ENCODE results near the gene ITGAD.

ITGAD gene

GRCh38 chr16:31461201-31461920, 68.2 kb downstream of the ITGAD start:
- no peak for DNase-seq

DNA sequence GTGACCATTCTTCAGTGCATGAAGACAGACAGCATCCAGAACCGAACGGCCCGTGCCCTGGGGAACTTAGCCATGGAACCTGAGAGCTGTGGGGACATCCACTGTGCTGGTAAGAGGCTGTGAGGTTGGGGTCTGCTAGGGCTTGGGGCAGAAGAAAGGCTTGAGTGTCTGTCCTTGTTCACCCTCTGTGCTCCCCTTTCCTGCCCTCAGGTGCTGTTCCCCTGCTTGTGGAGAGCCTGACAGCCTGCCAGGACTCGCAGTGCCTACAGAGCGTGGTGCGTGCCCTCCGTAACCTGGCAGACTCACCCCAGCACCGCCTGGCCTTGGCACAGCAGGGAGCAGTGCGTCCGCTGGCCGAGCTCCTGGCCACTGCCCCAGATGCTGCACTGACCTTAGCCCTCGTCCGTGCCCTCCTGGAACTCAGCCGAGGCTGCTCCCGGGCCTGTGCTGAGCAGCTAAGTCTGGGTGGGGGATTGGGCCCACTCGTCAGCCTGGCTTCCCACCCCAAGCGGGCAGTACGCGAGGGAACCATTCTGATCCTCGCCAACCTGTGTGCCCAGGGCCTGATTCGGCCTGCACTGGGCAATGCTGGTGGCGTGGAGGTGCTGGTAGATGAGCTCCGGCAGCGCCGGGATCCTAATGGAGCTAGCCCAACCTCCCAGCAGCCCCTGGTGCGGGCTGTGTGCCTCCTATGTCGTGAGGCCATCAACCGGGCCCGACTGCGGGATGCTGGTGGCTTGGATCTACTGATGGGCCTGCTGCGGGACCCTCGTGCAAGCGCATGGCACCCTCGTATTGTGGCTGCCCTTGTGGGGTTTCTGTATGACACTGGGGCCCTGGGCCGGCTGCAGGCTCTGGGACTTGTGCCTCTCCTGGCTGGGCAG, 69.0 kb downstream of the ITGAD start:
- no peak for DNase-seq

DNA sequence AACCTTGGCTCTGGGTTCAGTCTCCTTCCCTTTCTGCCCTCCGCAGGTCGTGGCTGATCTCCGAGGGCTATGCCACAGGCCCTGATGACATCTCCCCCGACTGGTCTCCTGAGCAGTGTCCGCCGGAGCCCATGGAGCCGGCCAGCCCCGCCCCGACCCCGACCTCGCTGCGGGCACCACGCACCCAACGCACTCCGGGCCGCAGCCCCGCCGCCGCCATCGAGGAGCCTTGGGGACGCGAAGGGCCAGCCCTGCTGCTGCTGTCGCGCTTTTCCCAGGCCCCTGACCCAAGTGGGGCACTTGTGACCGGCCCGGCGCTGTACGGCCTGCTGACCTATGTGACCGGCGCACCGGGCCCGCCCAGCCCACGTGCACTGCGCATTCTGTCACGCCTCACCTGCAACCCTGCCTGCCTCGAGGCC, 71.2 kb downstream of the ITGAD start:
- DNase-seq: no peak

GRCh38 chr16:31464781-31465260, 71.7 kb downstream of the ITGAD start:
- no peak for DNase-seq

GRCh38 chr16:31465788-31466370, 72.7 kb downstream of the ITGAD start:
- DNase-seq: no peak

DNA sequence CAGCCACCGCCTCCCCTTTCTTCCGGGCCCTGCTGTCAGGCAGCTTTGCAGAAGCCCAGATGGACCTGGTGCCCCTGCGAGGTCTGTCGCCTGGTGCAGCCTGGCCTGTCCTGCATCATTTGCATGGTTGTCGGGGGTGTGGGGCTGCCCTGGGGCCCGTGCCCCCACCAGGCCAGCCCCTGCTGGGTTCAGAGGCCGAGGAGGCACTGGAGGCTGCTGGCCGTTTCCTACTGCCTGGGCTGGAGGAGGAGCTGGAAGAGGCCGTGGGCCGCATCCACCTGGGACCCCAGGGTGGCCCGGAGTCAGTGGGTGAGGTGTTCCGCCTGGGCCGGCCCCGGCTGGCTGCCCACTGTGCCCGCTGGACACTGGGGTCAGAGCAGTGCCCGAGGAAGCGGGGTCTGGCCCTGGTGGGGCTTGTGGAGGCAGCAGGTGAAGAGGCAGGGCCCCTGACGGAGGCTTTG, 73.3 kb downstream of the ITGAD start:
- no peak for DNase-seq

DNA sequence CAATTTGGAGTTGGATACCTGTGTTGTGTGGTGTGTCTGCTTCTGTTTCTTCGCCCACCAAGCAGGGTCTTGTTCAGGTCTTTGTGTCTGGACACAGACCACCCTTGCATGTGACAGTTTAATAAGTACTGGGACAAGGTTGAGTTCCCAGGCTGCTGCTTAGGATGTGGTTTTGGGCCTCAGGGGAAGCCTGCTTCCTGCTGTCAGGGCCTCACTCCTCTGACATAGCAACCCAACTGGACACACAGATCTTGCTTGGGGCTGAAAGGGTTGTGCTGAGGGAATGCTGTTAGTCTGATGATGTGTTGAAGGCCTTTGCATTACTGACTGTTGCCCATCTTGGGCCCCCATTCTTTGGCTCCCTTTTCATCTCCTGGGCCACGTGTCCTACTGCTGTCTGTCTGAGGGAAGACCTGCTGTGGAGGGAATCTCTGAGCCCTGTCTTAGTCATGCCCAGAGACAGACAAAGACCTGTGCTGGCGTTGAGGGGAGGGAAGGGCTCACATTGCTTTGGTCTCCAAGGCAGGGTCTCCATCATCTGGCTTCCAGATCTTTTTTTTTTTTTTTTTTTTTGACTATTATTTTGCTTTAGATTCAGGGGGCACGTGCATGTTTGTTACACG, 74.1 kb downstream of the ITGAD start:
- DNase-seq: peak; percentile 33

- DNase-seq: no peak
These were observed 74.7 kb downstream of the ITGAD start for GRCh38 chr16:31467858-31468257.

GRCh38 chr16:31470615-31471014, 77.5 kb downstream of the ITGAD start:
- DNase-seq: no peak

- DNase-seq: no peak
These were observed 78.2 kb downstream of the ITGAD start for GRCh38 chr16:31471241-31471874.

DNA sequence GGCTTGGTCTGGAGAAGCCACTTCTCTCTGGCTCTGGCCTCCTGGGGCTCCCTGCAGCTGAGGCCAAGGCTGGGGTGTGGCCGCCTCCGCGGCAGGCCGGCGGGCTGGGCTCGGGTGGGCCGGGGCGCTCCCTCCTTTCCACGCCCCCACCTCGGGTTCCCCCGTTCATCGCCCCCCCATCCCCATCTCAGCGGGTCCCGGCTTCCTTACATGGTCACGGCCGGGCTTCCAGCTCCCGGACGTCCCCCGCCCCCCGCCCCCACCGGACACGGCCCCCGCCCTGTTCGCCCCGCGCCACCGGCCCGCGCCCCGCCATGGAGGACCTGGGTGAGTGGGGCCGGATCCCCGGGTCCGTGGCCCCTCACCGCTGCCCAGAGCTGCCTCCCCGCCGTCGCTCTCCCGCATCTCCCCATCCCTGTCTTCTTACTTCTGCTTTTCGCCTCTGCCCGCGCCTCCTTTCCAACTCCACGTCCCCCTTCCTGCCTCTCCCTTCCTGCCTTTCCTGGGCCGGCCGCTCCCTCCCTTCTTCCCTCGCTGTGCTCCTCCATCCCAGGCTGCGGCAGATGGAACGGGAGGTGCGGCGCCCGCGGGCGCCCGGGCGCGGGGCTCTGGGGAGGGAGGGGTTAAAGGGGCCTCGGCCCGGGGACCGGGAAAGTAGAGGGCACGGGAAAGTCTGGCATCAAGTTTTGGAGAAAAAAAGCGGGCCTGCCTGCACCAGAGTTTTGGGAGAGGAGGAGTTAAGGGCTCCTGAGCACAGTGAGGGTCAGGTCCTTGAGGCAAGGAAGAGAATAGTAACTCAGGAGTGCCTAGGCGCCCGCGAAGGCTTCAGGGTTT, 79.0 kb downstream of the ITGAD start, which contains the start of gene TGFB1I1:
Gene TGFB1I1, plus strand, starts transcription at position 278 of the 834 bp plus-strand sequence. Its CDS starts 37 bp downstream, at position 315.
- peak; percentile 22 for DNase-seq

GRCh38 chr16:31472709-31473203, 79.6 kb downstream of the ITGAD start:
- DNase-seq: peak; percentile 38

DNA sequence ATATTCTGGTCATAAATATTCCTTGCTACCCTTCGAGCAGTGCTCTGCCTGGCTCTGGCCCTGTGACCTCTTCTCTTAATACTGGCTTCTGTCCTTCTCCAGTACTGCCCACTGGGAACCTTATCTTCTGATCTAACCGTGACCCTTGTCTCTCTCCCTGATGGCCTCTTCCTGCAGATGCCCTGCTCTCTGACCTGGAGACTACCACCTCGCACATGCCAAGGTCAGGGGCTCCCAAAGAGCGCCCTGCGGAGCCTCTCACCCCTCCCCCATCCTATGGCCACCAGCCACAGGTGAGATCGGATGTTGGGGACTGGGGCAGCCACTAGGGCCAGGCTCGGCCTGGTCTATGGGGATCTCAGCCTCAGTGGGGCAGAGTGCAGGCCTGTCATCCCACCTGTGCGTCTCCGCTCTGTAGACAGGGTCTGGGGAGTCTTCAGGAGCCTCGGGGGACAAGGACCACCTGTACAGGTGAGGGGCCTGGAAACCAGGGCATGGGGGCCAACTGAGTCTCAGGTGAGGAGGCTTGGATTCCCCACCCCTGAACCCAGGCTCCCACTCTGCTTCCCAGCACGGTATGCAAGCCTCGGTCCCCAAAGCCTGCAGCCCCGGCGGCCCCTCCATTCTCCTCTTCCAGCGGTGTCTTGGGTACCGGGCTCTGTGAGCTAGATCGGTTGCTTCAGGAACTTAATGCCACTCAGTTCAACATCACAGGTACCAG, 80.3 kb downstream of the ITGAD start:
- DNase-seq: no peak

DNA sequence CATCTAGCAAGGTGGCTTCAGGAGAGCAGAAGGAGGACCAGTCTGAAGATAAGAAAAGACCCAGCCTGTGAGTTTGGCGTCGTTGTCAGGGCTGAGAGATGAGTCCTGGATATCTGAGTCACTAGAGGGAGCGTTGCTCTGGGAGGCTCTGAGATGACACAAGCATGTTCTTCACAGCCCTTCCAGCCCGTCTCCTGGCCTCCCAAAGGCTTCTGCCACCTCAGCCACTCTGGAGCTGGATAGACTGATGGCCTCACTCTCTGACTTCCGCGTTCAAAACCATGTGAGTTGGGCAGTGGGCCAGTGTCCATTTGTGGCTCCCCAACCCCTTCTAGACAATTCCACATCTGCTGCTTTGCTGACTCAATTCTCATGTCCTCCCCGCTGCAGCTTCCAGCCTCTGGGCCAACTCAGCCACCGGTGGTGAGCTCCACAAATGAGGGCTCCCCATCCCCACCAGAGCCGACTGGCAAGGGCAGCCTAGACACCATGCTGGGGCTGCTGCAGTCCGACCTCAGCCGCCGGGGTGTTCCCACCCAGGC, 81.1 kb downstream of the ITGAD start:
- no peak for DNase-seq

- no peak for DNase-seq
These were observed 81.9 kb downstream of the ITGAD start for GRCh38 chr16:31474773-31475738.

GRCh38 chr16:31475946-31476302, 82.8 kb downstream of the ITGAD start:
- DNase-seq: peak; percentile 29
